CD4-positive, alpha-beta T cell treated with Interleukin-15 for 4 hours (primary cell): ENCODE results near the gene PDE8B.

Experiments
- DNase-seq: peaks from one replicate; pipeline ENCODE4 v3.0.0-alpha.2; 2020; ENCODE audit warnings: low spot score

The PDE8B gene, protein sequence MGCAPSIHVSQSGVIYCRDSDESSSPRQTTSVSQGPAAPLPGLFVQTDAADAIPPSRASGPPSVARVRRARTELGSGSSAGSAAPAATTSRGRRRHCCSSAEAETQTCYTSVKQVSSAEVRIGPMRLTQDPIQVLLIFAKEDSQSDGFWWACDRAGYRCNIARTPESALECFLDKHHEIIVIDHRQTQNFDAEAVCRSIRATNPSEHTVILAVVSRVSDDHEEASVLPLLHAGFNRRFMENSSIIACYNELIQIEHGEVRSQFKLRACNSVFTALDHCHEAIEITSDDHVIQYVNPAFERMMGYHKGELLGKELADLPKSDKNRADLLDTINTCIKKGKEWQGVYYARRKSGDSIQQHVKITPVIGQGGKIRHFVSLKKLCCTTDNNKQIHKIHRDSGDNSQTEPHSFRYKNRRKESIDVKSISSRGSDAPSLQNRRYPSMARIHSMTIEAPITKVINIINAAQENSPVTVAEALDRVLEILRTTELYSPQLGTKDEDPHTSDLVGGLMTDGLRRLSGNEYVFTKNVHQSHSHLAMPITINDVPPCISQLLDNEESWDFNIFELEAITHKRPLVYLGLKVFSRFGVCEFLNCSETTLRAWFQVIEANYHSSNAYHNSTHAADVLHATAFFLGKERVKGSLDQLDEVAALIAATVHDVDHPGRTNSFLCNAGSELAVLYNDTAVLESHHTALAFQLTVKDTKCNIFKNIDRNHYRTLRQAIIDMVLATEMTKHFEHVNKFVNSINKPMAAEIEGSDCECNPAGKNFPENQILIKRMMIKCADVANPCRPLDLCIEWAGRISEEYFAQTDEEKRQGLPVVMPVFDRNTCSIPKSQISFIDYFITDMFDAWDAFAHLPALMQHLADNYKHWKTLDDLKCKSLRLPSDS

GRCh38 chr5:77210091-77210963, at the start of gene PDE8B:
Gene PDE8B, plus strand, starts transcription at chr5:77210680. Its CDS starts 246 bp downstream, at chr5:77210926.
- no peak for DNase-seq

DNA sequence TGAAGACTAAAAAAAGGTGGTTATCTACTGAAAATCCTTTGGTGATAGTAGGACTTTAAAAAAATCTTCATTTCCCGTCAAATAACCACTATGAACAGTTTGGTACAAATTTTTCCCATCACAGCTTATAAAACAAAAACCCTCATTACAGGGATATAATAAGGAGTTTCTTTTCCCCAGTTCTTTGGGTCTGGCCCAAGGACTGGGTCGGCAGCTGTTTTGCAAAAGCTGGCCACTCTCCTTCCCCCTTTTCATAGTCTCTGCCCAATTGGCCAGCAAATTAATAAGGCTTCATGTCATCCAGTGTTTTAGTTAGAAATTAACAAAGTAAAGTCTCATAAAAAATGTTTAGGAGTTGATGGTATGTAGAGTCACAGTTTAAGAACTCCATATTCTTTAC, 47.0 kb upstream of the PDE8B start:
- no peak for DNase-seq

- no peak for DNase-seq
These were observed 43.4 kb upstream of the PDE8B start for GRCh38 chr5:77167063-77167462.

DNA sequence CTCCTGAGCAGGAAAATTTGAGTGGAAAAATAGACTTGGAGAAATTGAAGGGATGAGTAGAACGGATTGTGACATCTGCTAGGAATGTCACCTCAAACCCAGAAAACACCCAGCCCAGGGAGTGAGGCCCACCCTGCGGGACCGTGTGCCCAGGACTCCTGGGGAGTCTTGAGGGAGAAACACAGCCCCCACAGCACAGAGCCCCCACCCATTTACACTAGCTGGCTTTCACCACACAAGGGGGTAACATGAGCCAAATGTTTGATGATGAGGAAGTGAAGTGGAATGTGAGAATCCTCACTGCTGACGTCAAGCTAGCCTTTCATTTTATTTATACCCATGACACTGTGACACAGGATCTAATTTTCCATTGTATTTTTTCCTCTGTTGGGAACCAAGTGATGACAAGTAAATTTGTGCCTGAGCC, 42.8 kb upstream of the PDE8B start:
- no peak for DNase-seq

GRCh38 chr5:77168161-77168878, 42.2 kb upstream of the PDE8B start:
- no peak for DNase-seq

GRCh38 chr5:77168879-77169244, 41.6 kb upstream of the PDE8B start:
- DNase-seq: no peak

- DNase-seq: no peak
These were observed 40.1 kb upstream of the PDE8B start for GRCh38 chr5:77170196-77170890.

DNA sequence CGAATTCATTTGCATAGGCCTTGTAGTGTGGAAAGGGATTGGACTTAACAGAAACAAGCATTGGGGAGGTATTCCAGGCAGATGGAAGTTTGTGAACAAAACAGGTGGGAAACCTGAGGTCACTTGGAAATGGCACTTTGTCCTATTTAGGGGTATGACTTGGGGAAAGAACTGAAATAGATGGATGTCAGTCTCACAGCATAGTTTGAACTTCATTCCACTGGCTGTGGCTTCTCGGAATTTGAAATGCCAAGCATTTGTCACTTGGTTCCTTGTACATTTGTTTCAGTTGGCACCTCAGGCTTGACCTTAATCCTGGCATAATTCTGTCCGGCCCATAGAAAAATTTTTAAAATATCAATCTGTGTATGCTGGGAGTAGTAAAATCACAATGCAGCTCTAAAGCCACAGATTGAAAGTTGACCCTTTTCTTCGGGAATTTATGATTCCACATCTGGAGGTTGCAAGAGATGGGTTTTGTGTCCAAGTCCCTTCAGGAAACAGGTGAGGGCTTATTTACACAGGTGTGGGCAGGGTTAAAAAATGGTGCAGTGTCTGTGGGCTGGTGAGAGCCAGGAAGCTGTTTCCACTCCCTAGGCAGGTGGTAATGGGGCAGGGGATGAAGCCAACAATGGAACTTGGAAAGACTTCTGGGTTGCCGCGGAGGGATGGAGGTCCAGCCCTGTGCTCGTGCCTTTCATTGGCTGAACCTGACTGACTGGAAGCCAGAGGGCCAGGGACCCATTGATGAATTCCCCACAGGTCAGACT, 39.2 kb upstream of the PDE8B start:
- DNase-seq: no peak

DNA sequence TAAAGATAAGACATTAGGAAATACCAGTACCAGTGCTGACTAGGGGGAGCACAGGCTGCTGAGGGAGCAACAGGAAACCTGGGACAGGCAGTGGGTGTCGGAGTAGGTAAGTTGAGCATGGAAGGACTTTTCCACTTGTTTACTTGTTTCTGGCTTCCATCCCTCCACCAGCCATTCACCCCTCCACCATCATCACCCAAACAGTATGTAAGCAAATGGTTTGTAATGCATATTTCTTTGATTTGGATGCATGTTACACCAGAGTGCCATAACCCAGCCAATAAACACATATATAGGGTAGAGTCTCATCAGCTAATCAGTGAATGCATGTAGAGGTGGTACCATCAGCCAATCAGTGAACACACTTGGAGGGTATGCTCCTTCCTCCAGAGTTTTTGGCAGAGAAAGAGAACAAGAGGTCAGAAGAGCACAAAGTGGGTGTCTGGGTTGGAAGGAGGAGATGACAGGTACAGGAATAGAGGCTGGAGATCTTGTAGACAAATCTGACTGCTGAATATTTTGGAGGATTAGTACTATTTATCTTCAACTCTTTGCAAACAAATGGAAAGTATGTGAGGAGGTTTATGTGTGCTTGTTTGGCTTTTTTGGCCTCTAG, 37.7 kb upstream of the PDE8B start:
- no peak for DNase-seq

GRCh38 chr5:77174526-77174925, 36.0 kb upstream of the PDE8B start:
- no peak for DNase-seq

DNA sequence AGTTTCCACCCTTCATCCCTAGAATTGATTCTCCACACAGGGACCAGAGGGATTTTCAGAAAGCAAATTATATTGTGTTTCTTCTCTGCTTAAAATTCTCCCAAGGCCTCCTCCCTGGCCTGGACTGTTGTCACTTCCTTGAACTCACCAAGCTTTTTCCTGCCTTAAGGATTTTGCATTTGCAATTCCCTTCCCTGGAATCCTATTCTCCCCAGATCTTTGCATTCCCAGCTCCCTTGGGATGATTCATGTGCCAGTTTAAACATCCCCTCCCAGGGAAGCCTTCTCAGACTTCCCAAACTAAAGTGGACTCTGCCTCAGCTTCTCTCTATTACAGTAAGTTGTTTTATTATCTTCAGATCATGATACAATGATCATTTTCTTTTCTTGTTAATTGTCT, 35.2 kb upstream of the PDE8B start:
- no peak for DNase-seq

DNA sequence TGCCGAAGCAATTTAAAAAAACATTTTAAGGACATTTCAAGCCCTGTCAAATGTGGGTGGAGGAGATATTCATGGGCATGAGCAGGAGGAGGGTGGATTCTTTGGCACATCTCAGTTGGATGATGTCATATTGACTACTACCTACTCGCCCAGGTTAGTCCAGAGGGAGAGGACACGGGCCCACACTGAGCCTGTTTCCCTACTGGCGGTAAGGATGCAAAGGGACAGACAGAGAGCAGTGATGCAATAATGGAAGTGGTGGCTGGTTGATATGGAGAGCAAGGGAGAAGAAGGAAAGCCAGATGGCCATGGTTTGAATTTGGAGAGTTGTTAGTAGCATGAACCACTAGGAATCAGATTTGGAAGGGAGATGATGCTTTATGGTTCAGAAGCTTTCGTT, 34.1 kb upstream of the PDE8B start:
- DNase-seq: no peak

GRCh38 chr5:77177576-77177975, 32.9 kb upstream of the PDE8B start:
- no peak for DNase-seq

GRCh38 chr5:77180167-77181081, 30.1 kb upstream of the PDE8B start:
- DNase-seq: no peak

GRCh38 chr5:77181173-77181572, 29.3 kb upstream of the PDE8B start:
- DNase-seq: no peak

DNA sequence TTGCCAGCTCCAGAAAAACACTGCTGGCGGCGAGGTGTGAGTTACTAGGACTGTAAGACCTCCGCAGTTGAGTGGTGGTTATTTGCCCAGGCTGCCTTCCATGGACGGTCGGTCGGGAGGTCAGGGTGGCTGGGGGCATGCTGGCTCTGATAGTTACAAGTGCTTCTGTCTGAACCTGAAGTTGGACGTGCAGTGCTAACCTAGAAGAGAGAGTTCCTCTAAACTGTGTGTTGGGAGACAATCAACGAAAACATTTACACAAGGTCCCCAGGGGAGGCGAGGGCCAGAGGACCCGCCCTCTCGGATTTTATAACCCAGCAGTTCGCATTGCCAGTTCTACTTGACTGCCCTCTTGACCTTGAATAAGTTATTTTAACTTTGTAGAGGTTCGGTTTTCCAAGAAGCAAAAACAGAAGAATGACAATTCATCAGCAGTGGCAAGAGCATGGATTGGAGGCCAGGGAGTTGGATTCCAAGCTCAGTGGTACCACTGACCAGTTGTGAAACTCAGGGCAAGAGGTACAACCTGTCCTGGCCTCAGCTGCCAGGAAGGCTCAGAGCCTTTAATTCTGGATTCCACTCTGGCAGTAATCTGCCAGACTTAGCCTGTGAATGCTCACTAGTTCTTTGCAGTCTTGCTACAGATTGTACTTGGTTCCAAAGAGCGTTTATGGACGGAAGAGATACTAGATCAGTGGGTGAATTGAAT, 28.7 kb upstream of the PDE8B start:
- DNase-seq: no peak

- DNase-seq: no peak
These were observed 28.1 kb upstream of the PDE8B start for GRCh38 chr5:77182367-77182766.
